Activated CD4-positive, alpha-beta T cell treated with anti-CD3 and anti-CD28 coated beads, Interleukin-2, Interleukin-4, amounts not matched to agents 100 ng/mL and 50 ng/mL, durations not matched to agents 16 hours and 8 hours (primary cell): ENCODE measurements around the gene E2F1.
"Not testable (repeated sequence)": the region's sequence is repeated elsewhere in the genome, so short reads cannot be mapped to it uniquely, and the experiment has no call there.

Experiments
- DNase-seq: peaks from one replicate; pipeline ENCODE4 v3.0.0-alpha.2; 2020; ENCODE audit warnings: low spot score

Gene E2F1

GRCh38 chr20:33657704-33658095, 28.5 kb downstream of the E2F1 start:
- DNase-seq = no peak

DNA sequence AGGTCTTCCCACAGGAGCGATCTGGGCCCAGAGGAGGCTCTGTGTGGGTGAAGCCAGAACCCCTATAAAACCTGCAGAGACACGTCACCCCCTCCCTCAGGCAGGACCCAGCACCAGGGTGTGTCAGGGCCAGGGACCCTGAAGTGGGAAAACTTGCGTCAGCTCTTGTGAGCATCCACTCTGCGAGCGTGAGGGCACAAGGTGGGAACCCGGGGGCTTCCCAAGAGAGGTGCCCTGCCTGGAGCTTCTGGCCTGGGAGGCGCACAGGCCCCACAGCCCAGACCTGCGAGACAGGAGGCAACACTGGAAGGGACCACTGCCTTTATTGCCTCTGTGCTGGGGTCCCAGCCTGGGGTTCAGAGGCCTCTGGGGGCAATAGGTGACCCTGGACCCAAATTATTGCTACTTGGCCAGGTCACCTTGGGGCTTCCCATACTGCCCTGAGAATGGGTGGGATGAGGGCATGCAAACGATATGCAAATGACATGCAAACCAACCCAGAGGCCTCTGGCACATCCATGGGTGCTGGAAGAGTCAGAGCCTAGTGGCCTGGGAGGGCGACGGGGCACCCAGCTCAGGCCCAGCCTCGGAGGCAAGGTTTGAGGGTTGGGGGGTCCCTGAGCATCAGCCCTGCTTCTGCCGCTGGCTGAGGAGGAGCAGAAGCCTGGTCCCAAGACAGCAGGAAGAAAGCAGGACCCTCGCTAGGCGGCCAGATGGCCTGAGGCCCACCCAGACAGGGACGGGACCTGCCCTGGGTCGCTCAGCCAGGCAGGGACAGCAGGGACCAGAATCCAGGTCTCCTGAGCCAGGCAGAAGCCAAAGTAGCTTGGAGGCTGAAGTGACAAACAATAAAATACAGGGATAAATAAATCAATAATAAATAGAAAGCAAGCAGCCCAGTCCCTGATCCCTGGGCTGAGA, 29.1 kb downstream of the E2F1 start:
- no peak for DNase-seq

- DNase-seq = no peak
Measured at GRCh38 chr20:33656010-33656782, 30.0 kb downstream of the E2F1 start.

DNA sequence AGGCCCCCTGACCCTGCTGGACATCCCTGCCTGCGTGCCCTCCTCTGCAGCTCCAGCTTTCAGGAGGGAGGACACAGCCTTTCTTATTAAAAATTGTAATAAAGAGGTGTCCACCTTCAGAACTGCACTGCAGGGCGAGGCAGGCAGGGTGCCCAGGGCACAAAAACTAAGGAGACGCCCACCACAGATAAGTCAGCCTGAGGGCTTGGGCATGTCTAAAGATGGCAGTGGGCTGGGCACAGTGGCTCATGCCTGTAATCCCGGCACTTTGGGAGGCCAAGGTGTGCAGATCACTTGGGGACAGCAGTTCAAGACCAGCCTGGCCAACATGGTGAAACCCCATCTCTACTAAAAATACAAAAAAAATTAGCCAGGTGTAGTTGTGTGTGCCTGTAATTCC, 31.0 kb downstream of the E2F1 start:
- no peak for DNase-seq

GRCh38 chr20:33654680-33655161, 31.5 kb downstream of the E2F1 start:
- no peak for DNase-seq

DNA sequence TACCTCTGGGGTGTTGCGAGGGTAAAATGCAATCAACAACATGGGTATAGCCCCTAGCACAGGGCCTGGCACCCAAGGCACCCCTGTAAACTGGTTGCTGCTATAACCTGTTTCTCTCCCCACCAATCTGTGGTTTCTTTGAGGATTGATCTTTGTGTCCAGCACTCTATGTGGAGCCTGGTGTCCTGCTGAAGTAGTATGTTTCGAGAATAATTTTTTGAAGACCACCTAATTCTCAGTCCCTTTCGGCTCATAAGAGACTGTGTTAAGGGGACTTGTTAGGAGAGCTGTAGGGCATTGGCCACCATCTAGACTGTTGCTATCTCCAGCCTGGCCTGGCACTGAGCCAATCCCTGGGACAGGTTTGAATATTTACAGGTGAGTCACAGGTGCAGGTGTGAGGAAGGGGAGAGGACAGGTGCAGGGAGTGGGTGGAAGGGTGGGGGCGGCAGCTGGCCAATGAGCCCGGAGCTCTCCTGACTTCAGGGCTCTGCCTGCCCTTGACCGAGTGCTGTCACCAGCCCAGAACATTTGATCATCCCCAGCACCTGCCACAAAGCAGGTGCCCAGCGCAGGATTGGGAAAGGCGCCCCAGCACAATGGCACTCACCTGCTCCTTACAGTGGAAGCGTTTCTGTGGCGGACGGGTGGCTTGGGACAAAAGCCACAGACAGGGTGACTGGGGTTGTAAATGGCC, 32.1 kb downstream of the E2F1 start:
- no peak for DNase-seq

DNA sequence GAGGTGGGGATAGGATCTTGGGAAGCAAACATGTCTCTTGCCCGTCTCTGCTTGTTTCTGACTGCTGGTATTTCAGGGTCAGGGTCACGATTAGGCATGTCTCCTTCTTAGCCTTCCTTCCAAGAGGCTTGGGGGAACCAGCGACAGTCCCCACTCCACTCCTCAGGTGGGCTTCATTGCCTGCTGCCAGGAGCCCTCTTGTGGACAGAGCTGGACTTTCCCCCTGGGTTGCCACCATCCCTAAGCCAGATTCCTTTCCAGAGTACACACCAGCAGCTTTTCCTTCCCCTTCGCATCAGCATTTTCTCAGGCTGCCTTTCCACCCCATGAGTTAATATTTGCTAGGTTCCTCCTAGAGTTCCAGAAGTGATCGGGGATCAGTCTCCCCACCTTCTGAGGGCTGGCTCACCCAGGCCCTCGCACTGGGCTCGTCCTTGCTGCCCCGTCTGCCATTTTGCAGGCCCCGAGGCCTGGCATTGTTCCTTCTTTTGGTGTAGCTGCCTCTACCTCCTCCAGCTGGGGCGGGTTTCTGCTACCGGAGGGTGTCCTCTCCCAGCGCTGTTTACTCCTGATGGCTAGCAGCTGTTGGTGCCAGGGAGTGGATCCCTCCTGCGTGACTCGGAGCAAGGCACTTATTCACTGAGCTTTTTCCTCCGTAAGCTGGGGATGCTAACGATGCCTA, 32.8 kb downstream of the E2F1 start:
- no peak for DNase-seq

GRCh38 chr20:33651562-33652048, 34.6 kb downstream of the E2F1 start:
- DNase-seq = no peak

DNA sequence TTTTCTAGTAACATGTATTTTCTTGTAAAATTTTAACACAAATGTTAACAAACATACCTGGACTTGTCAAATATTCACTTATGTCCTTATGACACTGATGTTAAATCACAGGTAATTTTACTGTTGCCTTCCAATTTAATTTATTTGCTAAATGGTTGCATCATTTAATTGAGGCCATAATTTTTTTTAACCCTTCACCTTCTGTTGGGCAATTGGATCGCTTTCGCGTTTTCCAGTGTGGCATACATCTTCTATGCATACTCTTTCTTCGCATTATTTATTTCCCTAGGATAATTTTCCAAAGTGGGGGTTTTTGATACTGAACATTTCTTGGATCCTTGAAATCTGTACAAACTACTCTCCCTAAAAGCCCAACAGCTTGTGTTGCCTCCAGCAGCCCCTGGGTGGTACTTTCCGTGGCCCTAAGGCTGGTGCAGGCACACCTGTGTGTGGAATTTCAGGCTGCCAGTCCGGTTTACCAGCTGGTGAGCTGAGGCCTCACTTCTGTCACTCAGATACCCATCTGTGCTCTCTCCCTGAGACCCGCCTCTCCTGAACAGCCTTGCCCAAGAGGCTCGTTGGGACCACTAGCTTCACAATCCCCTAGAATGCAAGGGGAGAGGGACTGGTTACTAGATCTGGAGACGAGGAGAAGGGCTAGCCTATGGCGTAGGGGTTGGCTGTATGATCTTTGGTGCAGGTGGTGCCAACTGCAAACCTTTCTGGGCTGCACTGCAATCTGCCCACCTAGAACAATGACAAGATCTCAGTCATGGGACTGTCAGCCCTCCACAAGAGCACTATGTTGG, 35.2 kb downstream of the E2F1 start:
- no peak for DNase-seq

- no peak for DNase-seq
Measured at GRCh38 chr20:33650111-33650752, 36.0 kb downstream of the E2F1 start.

DNA sequence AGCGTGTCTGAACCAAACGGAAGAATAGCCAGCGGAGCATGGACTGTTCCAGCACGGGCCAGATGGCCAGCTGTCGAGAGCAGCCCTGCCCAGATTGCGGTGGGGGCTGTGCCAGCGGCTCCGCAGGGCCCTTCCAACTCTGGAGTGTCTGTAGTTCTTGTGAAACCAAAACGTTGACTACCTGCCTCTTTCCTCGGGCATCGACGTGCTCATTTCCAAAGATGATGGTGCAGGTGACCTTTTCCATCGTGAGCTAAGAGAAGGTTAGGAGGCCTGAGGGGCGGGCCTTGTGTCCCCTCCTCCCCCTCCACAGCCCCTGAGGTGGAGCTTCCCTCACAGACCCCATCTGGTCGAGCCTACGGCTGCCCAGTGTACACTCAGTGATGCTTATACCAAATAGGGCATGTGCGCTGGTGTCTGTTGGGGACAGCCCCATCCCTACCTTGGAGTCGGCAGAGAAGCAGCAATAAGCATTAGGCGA, 36.9 kb downstream of the E2F1 start:
- no peak for DNase-seq

DNA sequence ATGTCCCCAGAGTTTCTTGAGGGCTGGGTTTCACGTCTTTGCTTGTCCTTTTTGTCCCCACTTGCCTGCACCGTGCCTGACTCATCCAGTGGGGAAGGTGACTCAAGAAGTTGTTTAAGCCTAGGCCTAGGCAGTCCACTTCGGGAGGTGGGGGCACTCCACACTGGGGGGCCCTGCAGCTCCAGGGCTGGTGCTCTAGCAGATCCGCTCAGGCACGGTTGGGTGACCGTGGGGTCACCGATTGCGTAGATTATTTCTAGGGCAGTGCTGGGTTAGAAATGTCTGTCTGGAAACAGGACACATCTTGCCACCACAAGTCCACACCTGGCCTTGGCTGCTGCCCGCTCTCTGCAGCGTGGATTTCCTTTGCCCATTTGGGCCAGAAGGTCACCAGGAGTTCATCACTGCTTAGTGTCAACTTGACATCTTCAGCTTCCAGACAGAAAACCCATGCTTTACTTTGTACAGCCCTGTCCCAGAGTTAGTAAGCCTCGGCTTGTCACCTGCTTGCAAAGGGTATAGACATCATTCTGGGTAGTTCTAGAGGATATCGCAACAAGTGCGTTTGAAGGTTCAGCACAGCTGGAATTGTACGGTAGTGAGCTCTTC, 37.7 kb downstream of the E2F1 start:
- DNase-seq = no peak

GRCh38 chr20:33647603-33648395, 38.4 kb downstream of the E2F1 start:
- peak; percentile 22 for DNase-seq

GRCh38 chr20:33646959-33647602, 39.1 kb downstream of the E2F1 start:
- not testable (repeated sequence) for DNase-seq

GRCh38 chr20:33646191-33646590, 40.0 kb downstream of the E2F1 start:
- DNase-seq = no peak

DNA sequence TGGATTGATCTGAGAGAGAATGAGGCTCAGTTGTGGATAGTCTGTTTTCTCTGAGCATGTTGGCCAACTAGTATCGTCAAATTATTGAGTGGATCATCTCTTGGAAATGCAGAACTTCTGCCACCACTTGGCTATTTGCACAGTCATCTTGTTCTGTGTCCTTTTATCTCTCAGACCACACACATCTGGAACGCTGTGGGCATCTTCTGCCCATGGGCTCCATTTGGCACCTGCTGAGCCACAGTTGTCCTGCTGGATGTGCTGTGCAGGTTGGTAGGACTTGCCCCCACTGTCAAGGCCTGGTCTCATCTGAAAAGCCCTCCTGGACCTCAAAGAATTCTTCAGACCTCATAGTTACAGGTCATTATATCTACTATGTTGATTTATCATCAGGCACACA, 40.8 kb downstream of the E2F1 start:
- DNase-seq = no peak

- DNase-seq = no peak
Measured at GRCh38 chr20:33645072-33645358, 41.2 kb downstream of the E2F1 start.

DNA sequence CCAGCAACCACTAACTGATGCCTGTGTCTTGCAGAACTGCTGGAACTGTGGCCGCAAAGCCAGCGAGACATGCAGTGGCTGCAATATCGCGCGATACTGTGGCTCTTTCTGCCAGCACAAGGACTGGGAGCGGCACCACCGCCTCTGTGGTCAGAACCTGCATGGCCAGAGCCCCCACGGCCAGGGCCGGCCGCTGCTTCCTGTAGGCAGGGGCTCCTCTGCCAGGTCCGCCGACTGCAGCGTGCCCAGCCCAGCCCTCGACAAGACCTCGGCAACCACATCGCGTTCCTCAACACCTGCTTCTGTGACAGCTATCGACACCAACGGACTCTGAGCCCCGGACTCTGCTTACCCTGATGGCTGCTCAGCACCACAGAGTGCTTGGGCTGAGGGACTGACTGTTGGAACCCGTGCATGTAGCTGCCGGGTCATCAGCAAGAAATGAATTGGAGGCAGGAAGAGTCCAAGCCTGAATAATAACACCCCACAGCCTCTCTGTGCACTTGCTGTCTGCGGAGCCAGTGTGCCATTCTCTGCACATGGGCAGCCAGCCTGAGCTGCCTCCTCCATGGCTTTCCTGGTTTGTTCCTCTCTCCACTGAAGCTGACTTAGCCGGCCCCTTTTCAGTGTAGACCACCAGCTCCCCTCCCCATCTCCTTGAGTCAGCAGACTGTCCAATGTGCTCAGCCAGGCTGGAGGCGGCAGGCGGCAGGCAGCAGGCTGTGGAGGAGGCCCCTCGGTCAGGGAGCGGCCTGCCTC, 41.7 kb downstream of the E2F1 start:
- DNase-seq = no peak
